Measurements from ENCODE around the gene PTTG1IP. TPM values are rescaled to one million over a fixed set of nuclear protein-coding genes. Genes with fewer than 3 reads are reported as not detected.
"Not testable (repeated sequence)": the region's sequence is repeated elsewhere in the genome, so short reads cannot be mapped to it uniquely, and the experiment has no call there.

The PTTG1IP gene
- total RNA-seq, 1 donor from 2014 or later = 295 TPM

- peak; percentile 46 for DNase-seq (ENCODE audit: low spot score)
Observed at GRCh38 chr21:44845418-44846223, 27.9 kb downstream of the PTTG1IP start.

- DNase-seq (ENCODE audit: low spot score) = no peak
Observed at GRCh38 chr21:44844256-44844655, 29.2 kb downstream of the PTTG1IP start.

- no peak for DNase-seq (ENCODE audit: low spot score)
Observed at GRCh38 chr21:44842721-44843445, 30.6 kb downstream of the PTTG1IP start.

- DNase-seq (ENCODE audit: low spot score) = no peak
Observed at GRCh38 chr21:44842087-44842486, 31.4 kb downstream of the PTTG1IP start.

GRCh38 chr21:44840771-44841170, 32.7 kb downstream of the PTTG1IP start:
- DNase-seq (ENCODE audit: low spot score) = no peak

GRCh38 chr21:44838951-44839350, 34.5 kb downstream of the PTTG1IP start:
- DNase-seq (ENCODE audit: low spot score) = no peak

GRCh38 chr21:44838039-44838895, 35.2 kb downstream of the PTTG1IP start:
- DNase-seq (ENCODE audit: low spot score) = no peak

GRCh38 chr21:44837537-44837936, 36.0 kb downstream of the PTTG1IP start:
- DNase-seq (ENCODE audit: low spot score) = no peak

- peak; percentile 53 for DNase-seq (ENCODE audit: low spot score)
Observed at GRCh38 chr21:44836666-44837471, 36.6 kb downstream of the PTTG1IP start.

GRCh38 chr21:44836349-44836665, 37.2 kb downstream of the PTTG1IP start:
- DNase-seq (ENCODE audit: low spot score) = no peak

- DNase-seq (ENCODE audit: low spot score) = no peak
Observed at GRCh38 chr21:44835647-44835973, 37.9 kb downstream of the PTTG1IP start.

- DNase-seq (ENCODE audit: low spot score) = no peak
Observed at GRCh38 chr21:44834951-44835646, 38.4 kb downstream of the PTTG1IP start.

- DNase-seq (ENCODE audit: low spot score) = no peak
Observed at GRCh38 chr21:44834231-44834950, 39.1 kb downstream of the PTTG1IP start.

- DNase-seq (ENCODE audit: low spot score) = no peak
Observed at GRCh38 chr21:44833663-44834062, 39.8 kb downstream of the PTTG1IP start.

- DNase-seq (ENCODE audit: low spot score) = not testable (repeated sequence)
Observed at GRCh38 chr21:44832516-44833255, 40.8 kb downstream of the PTTG1IP start.

GRCh38 chr21:44831227-44831860, 42.1 kb downstream of the PTTG1IP start:
- DNase-seq (ENCODE audit: low spot score) = no peak

- no peak for DNase-seq (ENCODE audit: low spot score)
Observed at GRCh38 chr21:44829507-44830092, 43.9 kb downstream of the PTTG1IP start.

GRCh38 chr21:44828362-44829056, 45.0 kb downstream of the PTTG1IP start:
- no peak for DNase-seq (ENCODE audit: low spot score)
